GM12801 (cell line): ENCODE measurements around the gene PRF1.

ENCODE experiments used
- TF ChIP-seq, protein P1 (sequence below): IDR thresholded peaks from one replicate; pipeline ENCODE4 v1.5.1; 2011; ENCODE audit warnings: control low read depth; ENCODE audit not compliant: insufficient read length; ENCODE audit errors: extremely low read depth

Gene PRF1

GRCh38 chr10:70588255-70588654 is 14.3 kb downstream of the PRF1 start:
- TF ChIP-seq, protein P1, sequence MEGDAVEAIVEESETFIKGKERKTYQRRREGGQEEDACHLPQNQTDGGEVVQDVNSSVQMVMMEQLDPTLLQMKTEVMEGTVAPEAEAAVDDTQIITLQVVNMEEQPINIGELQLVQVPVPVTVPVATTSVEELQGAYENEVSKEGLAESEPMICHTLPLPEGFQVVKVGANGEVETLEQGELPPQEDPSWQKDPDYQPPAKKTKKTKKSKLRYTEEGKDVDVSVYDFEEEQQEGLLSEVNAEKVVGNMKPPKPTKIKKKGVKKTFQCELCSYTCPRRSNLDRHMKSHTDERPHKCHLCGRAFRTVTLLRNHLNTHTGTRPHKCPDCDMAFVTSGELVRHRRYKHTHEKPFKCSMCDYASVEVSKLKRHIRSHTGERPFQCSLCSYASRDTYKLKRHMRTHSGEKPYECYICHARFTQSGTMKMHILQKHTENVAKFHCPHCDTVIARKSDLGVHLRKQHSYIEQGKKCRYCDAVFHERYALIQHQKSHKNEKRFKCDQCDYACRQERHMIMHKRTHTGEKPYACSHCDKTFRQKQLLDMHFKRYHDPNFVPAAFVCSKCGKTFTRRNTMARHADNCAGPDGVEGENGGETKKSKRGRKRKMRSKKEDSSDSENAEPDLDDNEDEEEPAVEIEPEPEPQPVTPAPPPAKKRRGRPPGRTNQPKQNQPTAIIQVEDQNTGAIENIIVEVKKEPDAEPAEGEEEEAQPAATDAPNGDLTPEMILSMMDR: no peak

GRCh38 chr10:70587045-70587658 is 15.4 kb downstream of the PRF1 start:
- TF ChIP-seq, protein P1: no peak

DNA sequence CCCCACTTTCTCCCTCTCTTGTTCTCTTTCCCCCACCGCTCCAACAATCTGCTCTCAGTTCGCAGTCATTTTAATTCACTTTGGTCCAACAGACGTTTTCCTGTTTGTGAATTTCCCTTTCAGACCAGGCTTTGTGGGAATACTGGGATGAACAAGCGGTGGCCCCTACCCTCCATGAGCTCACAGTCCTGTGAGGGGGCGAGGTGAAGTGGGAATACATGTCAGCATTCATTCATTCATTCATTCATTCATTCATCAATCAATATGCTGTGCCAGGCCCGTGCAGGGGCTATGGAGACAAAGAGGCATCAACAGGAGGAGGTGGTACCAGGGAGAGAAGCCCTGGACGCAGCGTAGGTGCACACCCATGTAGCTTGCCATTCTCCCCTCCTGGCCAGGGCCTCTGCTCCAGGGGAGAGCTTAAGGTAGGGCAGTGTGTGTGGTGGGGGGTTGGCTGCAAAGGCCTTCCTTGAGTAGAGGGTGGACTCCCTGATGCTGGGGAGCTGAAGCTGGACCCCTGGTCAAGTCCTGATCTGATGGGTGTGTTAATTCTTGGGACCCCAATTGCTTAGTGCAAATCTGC is 16.1 kb downstream of the PRF1 start:
- TF ChIP-seq, protein P1: no peak

GRCh38 chr10:70585578-70586169 is 16.9 kb downstream of the PRF1 start:
- TF ChIP-seq, protein P1: no peak

DNA sequence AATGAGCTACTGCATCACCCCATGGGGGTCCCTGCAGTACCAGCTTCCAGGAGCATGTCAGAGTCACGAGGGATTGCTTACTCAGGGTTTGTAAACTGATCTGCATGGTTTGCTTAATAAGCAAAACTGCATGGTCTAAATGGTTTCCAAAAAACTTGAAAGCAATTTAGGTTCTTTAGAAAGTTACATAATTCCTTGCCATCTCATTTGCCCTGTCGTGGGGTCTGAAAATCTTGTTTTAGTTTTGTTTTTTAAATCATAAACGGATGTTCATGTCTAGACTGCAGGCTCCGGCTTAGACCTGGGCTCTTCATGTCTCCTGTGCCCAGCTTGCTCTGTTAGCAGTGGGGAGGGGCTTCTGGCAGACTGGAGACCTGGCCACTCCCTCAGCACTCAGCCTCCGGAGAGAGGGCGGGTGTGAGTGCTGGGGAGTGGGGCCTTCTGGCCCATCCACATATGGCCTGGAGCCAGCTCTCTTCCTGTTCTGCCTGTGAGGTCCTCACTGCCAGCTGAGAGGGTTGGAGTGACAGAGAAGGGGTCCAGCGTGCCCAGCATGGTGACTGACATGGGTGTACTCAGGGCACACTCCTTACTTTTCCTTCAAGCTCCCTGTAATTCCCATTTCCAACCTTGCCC is 17.5 kb downstream of the PRF1 start:
- TF ChIP-seq, protein P1: no peak

GRCh38 chr10:70584366-70584765 is 18.2 kb downstream of the PRF1 start:
- TF ChIP-seq, protein P1: no peak

- TF ChIP-seq, protein P1: no peak
Observed at GRCh38 chr10:70583669-70584037, 18.9 kb downstream of the PRF1 start.
